ENCODE data around the gene SH3D19.

SH3D19 gene

GRCh38 chr4:151228189-151229119 lies 97.0 kb downstream of the SH3D19 start:
- no peak for DNase-seq (ENCODE audit: low spot score)

DNA sequence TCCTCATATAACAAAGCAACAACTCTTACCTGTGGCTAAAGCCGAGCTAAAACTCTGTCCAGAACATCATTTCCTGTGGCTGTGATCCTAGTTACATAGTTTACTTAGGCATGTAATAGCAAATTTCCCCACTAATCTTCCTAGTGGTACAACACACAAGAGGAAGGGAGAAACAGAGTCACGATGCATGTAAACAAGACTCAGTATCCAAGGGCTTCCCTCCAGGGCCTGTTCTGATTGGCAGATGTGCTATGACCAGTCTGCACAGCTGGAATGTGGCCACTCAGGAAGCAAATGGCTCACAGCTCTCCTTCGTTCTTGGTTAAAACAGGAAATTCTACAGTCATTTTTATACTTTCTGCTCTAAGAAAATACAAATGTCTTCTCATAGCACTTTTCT lies 97.7 kb downstream of the SH3D19 start:
- no peak for DNase-seq (ENCODE audit: low spot score)

GRCh38 chr4:151227172-151227571 lies 98.2 kb downstream of the SH3D19 start:
- no peak for DNase-seq (ENCODE audit: low spot score)

- no peak for DNase-seq (ENCODE audit: low spot score)
Measured at GRCh38 chr4:151226004-151226932, 99.1 kb downstream of the SH3D19 start.

GRCh38 chr4:151223465-151223864 lies 101.9 kb downstream of the SH3D19 start:
- no peak for DNase-seq (ENCODE audit: low spot score)

DNA sequence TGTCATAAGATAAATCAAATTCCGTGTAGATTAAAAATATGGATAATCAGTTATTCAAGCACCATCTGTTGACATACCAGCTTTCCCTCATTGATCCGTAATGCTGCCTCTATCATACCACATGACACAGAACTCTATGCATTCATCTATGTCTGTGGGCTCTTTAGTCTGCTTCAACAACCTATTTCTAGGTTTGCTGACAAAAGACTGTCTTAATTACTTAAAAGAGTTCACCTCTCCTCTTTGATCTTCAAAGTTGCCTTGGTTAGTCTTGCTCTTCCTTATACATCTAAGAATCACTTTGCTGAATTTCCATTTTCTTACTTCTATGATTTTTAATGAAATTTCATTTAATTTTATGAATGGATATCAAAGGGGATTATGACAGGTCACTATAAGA lies 105.5 kb downstream of the SH3D19 start:
- DNase-seq (ENCODE audit: low spot score) = no peak

GRCh38 chr4:151219091-151219490 lies 106.3 kb downstream of the SH3D19 start:
- DNase-seq (ENCODE audit: low spot score) = no peak

DNA sequence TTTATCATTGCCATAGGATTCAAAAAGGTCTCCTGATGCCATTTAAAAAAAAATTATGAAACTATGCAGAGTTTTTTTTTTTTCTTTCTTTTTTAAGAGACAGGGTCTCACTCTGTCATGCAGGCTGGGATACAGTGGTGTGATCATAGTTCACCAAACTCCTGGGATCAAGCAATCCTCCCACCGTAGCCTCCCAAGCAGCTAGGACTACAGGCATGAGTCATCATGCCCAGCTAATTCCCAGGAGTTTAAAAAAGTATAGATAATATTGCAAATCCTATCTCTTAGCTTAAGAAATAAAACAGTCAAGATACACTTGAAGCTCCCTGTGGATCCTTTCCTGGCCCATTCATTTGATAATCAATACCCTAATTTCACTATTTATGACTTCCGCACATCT lies 107.1 kb downstream of the SH3D19 start:
- no peak for DNase-seq (ENCODE audit: low spot score)

GRCh38 chr4:151217326-151217725 lies 108.1 kb downstream of the SH3D19 start:
- DNase-seq (ENCODE audit: low spot score) = no peak

DNA sequence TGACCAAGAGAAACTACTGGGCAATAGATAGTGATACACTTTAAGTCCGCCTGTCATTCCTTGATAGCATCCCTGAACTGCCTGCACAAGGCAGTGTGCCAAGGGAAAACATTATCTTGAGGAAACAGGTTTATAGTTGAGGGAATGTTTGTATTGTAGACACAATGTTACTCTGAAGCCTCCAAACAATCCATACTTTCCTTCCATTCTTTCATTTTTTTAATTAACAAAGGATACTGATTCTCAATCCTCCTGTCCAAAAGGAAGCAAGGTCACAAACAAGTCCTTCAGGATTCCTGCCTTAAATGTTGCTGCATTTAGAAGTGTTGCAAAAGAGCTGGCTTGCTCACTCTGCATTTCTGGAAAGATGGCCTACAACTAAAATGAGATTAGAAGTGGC lies 110.1 kb downstream of the SH3D19 start:
- no peak for DNase-seq (ENCODE audit: low spot score)

- DNase-seq (ENCODE audit: low spot score) = no peak
Measured at GRCh38 chr4:151207868-151208267, 117.5 kb downstream of the SH3D19 start.

DNA sequence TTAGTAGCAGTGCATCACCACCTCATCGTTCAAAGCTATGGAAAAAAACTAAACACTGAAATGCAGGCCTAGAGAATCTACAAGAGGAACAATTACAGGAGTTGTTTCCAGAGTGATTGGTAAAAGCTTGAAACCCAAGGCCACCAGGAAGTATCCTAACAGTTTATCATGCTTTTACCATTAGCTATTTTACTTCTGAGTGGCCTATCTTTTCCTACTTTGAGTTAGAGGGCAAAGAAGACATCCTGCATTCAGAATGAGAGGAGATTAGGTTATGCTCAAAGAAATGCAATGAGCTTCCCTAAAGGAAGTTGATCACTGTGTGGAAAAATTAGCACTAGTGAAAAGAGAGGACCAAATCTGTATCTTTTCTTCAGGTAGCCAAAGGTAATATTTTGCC lies 118.2 kb downstream of the SH3D19 start:
- DNase-seq (ENCODE audit: low spot score) = no peak

GRCh38 chr4:151206241-151207005 lies 119.0 kb downstream of the SH3D19 start:
- DNase-seq (ENCODE audit: low spot score) = no peak

GRCh38 chr4:151205722-151206121 lies 119.7 kb downstream of the SH3D19 start:
- DNase-seq (ENCODE audit: low spot score) = no peak

- no peak for DNase-seq (ENCODE audit: low spot score)
Measured at GRCh38 chr4:151204925-151205524, 120.4 kb downstream of the SH3D19 start.

DNA sequence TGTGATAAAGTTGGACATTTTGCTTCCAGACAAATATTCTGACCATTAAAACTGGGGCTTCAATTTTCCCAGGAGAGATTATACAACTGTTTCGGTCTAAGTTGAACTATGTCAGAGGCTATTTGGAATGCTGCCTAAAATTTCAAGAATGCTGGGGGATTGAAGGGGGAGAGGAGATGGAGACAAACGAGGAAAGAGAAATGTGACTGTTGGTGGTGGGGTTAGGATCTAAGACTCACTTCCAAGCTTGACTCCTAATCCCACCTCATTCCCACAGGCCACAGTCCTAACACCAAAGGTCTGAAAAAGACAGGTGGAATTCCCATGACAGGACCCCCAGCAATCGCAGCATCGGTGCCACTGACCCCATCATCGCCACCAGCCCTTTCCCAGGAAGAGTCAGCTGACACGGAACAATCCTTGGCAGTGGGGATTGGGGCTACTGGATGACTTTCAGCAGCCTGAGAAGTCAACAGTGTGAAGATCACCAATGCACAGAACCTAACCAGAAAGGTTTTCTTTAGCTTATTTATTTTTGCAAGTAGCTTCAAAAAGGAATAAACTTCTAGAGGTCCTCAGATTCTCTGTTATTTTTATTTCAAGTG lies 122.5 kb downstream of the SH3D19 start:
- DNase-seq (ENCODE audit: low spot score) = no peak

GRCh38 chr4:151202381-151202780 lies 123.0 kb downstream of the SH3D19 start:
- no peak for DNase-seq (ENCODE audit: low spot score)

DNA sequence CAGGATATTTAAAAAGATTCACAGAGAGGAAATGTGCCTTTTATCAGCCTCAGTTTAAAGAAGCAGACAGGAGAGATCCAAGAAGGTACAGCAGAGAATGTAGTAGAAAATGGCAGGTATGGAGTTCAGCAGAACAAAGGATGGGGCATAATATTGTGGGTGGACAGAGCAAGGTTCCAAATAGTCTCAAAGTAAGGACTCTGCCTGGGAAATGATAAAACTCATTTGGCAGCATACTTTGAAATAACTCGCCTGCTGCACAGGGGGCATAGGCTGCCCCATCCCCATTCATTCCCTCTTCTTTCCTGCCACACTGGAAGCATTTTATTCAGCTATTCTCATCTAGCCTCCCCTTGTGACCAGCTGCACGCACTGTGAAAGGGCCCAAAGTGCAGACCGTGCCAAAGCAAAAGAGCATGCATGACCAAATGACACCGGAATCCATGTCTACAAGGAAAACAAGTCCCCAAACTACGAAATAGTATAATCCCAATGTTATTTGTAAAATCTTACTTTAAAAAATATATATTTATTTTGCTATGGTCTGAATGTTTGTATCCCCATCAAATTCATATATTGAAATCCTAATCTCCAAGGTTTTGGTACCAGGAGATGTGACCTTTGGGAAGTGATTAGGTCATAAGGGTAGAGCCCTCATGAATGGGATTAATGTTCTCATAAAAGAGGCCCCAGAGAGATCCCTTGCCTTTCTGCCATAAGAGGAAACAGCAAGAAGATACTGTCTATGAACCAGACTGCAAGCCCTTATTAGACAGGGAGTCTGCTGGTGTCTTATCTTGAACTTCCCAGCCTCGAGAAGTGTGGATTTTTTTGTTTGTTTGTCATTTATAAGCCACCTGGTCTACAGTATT lies 125.8 kb downstream of the SH3D19 start:
- DNase-seq (ENCODE audit: low spot score) = no peak

- no peak for DNase-seq (ENCODE audit: low spot score)
Measured at GRCh38 chr4:151198748-151199147, 126.7 kb downstream of the SH3D19 start.

- DNase-seq (ENCODE audit: low spot score) = no peak
Measured at GRCh38 chr4:151197247-151197646, 128.2 kb downstream of the SH3D19 start.
